ENCODE results near the gene BCL2L14. TPM values are rescaled to one million over a fixed set of nuclear protein-coding genes. Genes with fewer than 3 reads are reported as not detected.

Gene BCL2L14
- polyA plus RNA-seq, 1 of the 3 experiments (the other 2 are of a cell fraction), result not detected

- TF ChIP-seq MAX (IDR thresholded peaks at IDR 0.05; ENCODE audit: low read depth) (no peak), MEF2A (IDR thresholded peaks at IDR 0.05; ENCODE audit: borderline replicate concordance, low read depth) (no peak), EP300 (IDR thresholded peaks at IDR 0.05; ENCODE audit: borderline replicate concordance in 1 of 2, low read depth in 1 of 2, low read length in 1 of 2) (no peak), FOXJ3 (CRISPR knock-in tag; IDR thresholded peaks at IDR 0.05) (no peak), USF1 (IDR thresholded peaks at IDR 0.05; ENCODE audit: borderline replicate concordance, low read depth) (no peak), RFX5 (IDR thresholded peaks at IDR 0.05; ENCODE audit: low read length) (no peak)
Observed at GRCh38 chr12:12024911-12025682, 45.6 kb upstream of the BCL2L14 start (continued).

- no peak for DNase-seq
- Histone ChIP-seq H3K4me3 (ENCODE audit: low read depth in 2 of 2, low read length in 1 of 2) (no peak overlapping the region), H3K9me3 (no peaks in the 10 kb centered on the region), H3K79me2 (ENCODE audit: insufficient read depth) (no peaks in the 10 kb centered on the region), H3F3A (replicated peaks; ENCODE audit: insufficient read depth) (no peaks in the 10 kb centered on the region), H3K27me3 (ENCODE audit: insufficient read depth) (no peaks in the 10 kb centered on the region), H3K4me2 (no peak overlapping the region), H3K4me1 (ENCODE audit: control insufficient read depth in 1 of 2, insufficient read depth in 2 of 2, low read depth in 1 of 2, low read length in 1 of 2) (no peaks in the 10 kb centered on the region), H3K27ac (ENCODE audit: low read depth in 2 of 2, low read length in 1 of 2) (no peak overlapping the region), H3K9me2 (no peaks in the 10 kb centered on the region), H4K20me1 (ENCODE audit: insufficient read depth) (no peaks in the 10 kb centered on the region), H3K9ac (no peak overlapping the region), H2AFZ (ENCODE audit: low read depth) (no peak overlapping the region), H3K36me3 (replicated peaks in 1 of 2; ENCODE audit: control insufficient read depth in 1 of 2, insufficient read depth in 2 of 2, low read length in 1 of 2) (no peaks in the 10 kb centered on the region)
- ChIA-PET CTCF (interaction anchor here (1.9 kb wide), 1 partner anchor 444 kb away, joined by 6 read pairs; no protein-coding TSS in a partner anchor), POLR2A (no interaction called here)
- TF ChIP-seq CHD2 (IDR thresholded peaks at IDR 0.05; ENCODE audit: low read length, partially characterized antibody) (no peak), JUND (IDR thresholded peaks at IDR 0.05) (no peak), ZBTB33 (IDR thresholded peaks at IDR 0.05; ENCODE audit: borderline replicate concordance, low read depth) (no peak), EZH2phosphoT487 (IDR thresholded peaks at IDR 0.05; ENCODE audit: borderline replicate concordance, low read depth) (no peak)
- 52% methylated on average over 2 of the region's 2 CpGs for WGBS (ENCODE audit: low lambda C conversion rate)
Observed at GRCh38 chr12:12025799-12026386, 44.8 kb upstream of the BCL2L14 start.
